Epithelial cell of proximal tubule (primary cell): ENCODE results near the gene GCG. TPM values are rescaled to one million over a fixed set of nuclear protein-coding genes. Genes with fewer than 3 reads are reported as not detected.

Experiments
- DNase-seq: peaks from one replicate; pipeline ENCODE4 v3.0.0-alpha.2; 2011; ENCODE audit warnings: low read depth
- H3K4me3 ChIP-seq: 2 replicates; pipeline ENCODE4 v1.5.1; 2011; ENCODE audit warnings: low read depth, mild to moderate bottlenecking, low read length
- total RNA-seq: library from RNA; depleted of rRNA; stranded (reverse); fragments of >200 nt; gene quantifications from 2 replicates; pipeline ENCODE4 v1.2.3, GENCODE V29; 2015
- TF ChIP-seq, protein P1 (sequence below): conservative IDR thresholded peaks from 2 replicates; pipeline ENCODE4 v1.5.1; 2012; ENCODE audit warnings: low read depth, mild to moderate bottlenecking, low read length

Gene GCG
- total RNA-seq, 1 donor from 2014 or later, result not detected

DNA sequence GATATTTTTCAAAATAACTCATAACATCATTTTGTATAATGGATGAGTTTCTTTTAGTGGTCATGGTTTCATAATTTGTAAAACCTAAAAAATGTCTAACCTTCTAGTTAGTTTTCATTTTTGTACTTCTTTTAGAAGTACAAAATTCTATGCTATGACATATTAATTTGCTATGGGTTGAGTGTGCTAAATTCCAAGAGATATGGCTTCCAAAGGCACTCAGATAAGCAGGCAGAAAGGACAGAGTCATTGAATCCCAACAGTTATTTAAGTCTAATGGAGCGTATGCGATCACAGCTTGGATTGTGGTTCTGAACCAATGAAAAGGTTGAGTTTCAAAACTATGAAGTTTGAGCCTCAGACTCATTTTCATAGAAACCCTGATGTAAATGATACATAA, 37.0 kb downstream of the GCG start:
- TF ChIP-seq, protein P1, sequence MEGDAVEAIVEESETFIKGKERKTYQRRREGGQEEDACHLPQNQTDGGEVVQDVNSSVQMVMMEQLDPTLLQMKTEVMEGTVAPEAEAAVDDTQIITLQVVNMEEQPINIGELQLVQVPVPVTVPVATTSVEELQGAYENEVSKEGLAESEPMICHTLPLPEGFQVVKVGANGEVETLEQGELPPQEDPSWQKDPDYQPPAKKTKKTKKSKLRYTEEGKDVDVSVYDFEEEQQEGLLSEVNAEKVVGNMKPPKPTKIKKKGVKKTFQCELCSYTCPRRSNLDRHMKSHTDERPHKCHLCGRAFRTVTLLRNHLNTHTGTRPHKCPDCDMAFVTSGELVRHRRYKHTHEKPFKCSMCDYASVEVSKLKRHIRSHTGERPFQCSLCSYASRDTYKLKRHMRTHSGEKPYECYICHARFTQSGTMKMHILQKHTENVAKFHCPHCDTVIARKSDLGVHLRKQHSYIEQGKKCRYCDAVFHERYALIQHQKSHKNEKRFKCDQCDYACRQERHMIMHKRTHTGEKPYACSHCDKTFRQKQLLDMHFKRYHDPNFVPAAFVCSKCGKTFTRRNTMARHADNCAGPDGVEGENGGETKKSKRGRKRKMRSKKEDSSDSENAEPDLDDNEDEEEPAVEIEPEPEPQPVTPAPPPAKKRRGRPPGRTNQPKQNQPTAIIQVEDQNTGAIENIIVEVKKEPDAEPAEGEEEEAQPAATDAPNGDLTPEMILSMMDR, result no peak
- DNase-seq, result no peak

DNA sequence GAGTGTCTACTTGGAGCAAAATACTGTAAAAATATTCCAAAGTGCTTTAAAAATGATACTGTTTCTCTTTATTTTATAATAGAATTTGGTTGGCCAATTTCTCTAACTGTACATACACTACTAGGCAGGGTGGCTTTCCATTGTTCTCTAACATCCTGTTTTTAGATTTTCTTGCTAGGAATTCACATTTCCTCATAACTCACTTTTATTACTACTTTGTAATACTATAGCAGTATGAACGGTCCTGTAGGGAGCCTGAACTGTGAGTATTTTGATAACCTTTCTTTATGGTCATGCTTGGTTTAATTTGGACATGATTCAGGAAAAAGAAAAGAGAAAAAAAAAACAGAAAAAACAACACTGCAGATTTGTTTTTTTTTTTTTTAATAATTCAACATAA, 37.8 kb downstream of the GCG start:
- no peak for DNase-seq
- H3K4me3 ChIP-seq, result no peak overlapping the region
- TF ChIP-seq, protein P1, result no peak

More for the DNA sequence above, 37.0 kb downstream of the GCG start:
- H3K4me3 ChIP-seq, result no peak overlapping the region

DNA sequence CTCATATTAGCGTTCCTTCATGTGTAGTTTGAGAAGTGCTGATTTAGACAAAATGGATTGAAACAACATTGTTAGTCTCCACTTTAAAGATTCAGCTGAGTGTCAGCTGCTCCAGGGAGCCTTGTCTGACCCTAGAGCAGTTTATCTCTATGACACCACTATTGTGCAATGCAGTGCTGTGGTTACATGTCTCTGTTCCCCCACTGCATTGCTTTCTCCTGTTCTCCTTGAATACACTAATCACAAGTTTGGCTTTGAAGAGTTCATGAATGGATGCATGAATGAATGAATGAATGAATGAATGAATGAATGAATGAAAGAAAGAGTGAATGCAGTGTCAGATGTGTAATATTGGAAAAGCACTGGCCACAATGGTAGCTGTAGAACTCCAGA, 38.3 kb downstream of the GCG start:
- no peak overlapping the region for H3K4me3 ChIP-seq
- TF ChIP-seq, protein P1, result no peak
- peak; percentile 76 for DNase-seq

DNA sequence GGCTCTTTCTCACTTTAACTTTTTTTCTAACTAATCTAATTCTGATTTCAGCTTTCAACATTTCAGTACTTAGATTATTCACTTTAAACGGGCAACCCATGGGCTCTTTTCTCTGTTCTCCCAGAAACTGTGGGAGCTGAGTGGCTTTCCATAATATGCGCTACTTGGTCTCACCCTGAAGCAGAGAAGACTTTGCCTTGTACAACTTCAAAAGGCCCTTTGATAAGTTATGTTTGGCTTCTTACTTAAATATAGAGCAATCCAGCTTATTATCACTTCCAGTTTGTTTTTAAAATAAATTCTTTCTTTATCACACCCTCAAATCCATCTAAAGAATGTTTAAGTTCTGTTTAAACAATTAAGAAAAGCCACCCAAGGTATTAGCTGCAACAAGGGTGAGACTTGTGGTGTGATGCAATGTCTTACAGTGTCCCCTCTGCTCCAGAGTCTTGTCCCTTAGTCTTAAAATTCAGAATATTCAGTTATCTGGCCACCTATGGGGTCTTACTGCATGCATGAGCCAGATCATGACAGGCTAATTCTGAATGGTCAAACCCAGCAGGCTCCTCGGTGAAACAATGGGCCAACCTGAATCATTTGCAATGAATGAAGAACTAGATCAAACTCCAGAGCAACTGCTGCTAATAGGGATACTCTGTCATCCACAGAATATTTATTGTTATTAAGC, 38.8 kb downstream of the GCG start:
- no peak for DNase-seq
- TF ChIP-seq, protein P1, result no peak
- H3K4me3 ChIP-seq, result no peak overlapping the region

DNA sequence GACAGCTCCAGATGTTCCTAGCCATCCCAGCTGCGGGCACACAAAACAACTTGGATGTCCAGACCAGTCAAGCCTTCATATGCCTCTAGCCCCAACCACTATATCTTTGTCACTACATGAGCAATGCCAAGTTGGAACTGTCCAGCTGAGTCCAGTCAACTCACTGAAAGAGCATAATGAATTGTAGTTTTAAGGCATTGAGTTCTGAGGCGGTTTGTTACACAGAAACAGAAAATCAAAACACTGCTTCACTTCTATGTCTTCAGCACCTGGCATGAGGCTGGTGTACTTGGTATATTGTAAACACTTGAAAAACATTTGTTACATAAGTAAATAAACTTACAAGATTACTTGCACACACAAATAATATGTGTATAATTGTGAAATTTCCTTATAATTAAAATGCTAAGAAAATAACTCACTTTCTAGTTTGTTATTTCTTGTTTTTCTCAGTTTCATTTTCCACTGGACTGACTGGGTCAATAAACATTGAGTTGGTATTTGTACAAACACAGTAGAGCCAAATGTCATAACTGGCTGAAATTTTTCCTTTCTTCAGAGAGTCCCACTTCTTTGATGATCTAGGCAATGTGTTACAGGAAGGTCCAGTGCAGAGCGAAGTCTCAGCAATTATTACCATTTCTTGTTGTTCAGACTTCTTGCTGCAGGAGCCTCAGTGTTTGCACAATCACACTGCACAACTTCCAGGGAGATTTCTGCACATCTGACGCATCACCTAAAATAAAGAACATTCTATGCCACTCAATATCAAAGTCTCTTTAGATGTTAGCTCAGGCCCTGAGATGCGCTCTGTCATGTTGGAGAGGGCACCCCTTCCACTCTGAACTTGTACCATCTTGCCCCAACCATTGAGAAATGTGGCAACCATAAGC, 39.8 kb downstream of the GCG start:
- no peak overlapping the region for H3K4me3 ChIP-seq
- DNase-seq, result no peak
- TF ChIP-seq, protein P1, result no peak

DNA sequence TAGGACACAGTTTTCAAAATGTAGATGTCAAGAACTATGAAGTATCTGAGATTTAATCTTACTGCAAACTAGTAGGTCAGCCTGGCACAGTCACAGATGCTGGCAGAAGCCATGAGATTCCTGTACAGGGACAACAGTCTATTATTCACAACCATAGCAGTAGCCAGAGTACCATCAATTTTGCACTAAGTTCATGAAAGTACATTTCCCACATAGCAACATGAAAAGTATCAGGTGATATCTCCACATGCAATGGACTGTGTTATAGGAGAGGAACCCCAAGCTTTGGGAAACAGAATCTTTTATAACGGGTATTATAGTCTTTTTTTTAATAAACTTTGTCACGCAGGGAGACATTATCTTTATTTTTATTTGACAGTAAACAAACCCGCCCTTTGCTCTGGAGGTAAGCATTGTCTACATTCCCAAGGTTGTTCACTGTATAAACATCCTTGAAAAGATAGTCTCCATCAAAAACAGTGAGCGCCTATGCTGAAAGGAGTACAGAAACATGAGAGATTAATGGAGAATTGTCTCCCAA, 44.6 kb downstream of the GCG start:
- TF ChIP-seq, protein P1, result no peak
- DNase-seq, result no peak
- no peak overlapping the region for H3K4me3 ChIP-seq
